ENCODE data around the gene B4GALNT4. TPM values are rescaled to one million over a fixed set of nuclear protein-coding genes. Genes with fewer than 3 reads are reported as not detected.

Gene B4GALNT4
- total and polyA plus RNA-seq, 2 of the 4 experiments (the other 2 are of a cell fraction): 5.2 to 38.6 TPM

GRCh38 chr11:330694-331357 is 38.5 kb upstream of the B4GALNT4 start:
- no peak overlapping the region for H2AK9ac ChIP-seq (replicated peaks; ENCODE audit: low read depth, low read length, poor library complexity)
- H3K9me1 ChIP-seq (ENCODE audit: insufficient read depth, low read length): no peaks in the 10 kb centered on the region
- POLR2A ChIA-PET (ENCODE audit: unreplicated experiment): no interaction called here
- H4K5ac ChIP-seq (ENCODE audit: low read depth, low read length): no peak overlapping the region
- H4K8ac ChIP-seq (ENCODE audit: low read depth in 2 of 2, low read length in 2 of 2): no peak overlapping the region
- H2BK5ac ChIP-seq (ENCODE audit: low read depth, low read length, poor library complexity, severe bottlenecking): no peak overlapping the region
- CTCF ChIA-PET: no interaction called here
- ATAC-seq (ENCODE audit: low read depth) (no peak), DNase-seq (no peak)
- no peak overlapping the region for H3K18ac ChIP-seq (ENCODE audit: low read depth, low read length)
- H2BK15ac ChIP-seq (ENCODE audit: low read depth, low read length): no peak overlapping the region
- dilution Hi-C loops (cut with HindIII; ENCODE audit: low sequenced_read_pairs, unreplicated experiment): no loop called here
- H3K79me1 ChIP-seq (ENCODE audit: low read depth in 1 of 2, low read length in 2 of 2): no peaks in the 10 kb centered on the region
- no peak overlapping the region for H3K4me2 ChIP-seq (ENCODE audit: low read depth, low read length)
- no peak overlapping the region for H3K23ac ChIP-seq (ENCODE audit: low read depth, low read length)
- no peak overlapping the region for H3K4ac ChIP-seq (ENCODE audit: low read depth, low read length)
- H3K27me3 ChIP-seq (ENCODE audit: control insufficient read depth, insufficient read depth, low read length): no peaks in the 10 kb centered on the region
- no peak overlapping the region for H4K91ac ChIP-seq (ENCODE audit: insufficient read depth, low read depth, low read length)
- no peak overlapping the region for H2AK5ac ChIP-seq (ENCODE audit: low read depth, low read length)
- no peak overlapping the region for H2BK20ac ChIP-seq (ENCODE audit: low read depth, low read length)
- H3K56ac ChIP-seq (ENCODE audit: extremely low read depth, insufficient read depth, low read length): no peak overlapping the region
- H3K36me3 ChIP-seq (ENCODE audit: control insufficient read depth, insufficient read depth, low read length): no peaks in the 10 kb centered on the region
- no peak overlapping the region for H3K9ac ChIP-seq (ENCODE audit: low read depth, low read length)
- BruUV-seq (replicated peaks): no TSS peak
- WGBS, 2 experiments (ENCODE audit: extremely low coverage in 2 of 2, insufficient read length in 1 of 2): 95% methylated on average over 11 of the region's 34 CpGs; no CpG with 5 or more reads in 1 of the 2 experiments
- no peaks in the 10 kb centered on the region for H4K20me1 ChIP-seq (ENCODE audit: insufficient read depth, low read length)
- peaks cover 11% of the 10 kb centered on the region for H3K4me1 ChIP-seq (ENCODE audit: control insufficient read depth, insufficient read depth, low read length)
- in situ Hi-C loops (cut with MboI; ENCODE audit: low sequenced_read_pairs): no loop called here
- intact Hi-C loops (cut with micrococcal nuclease): no loop called here
- no peak for TF ChIP-seq RAD21 (IDR thresholded peaks at IDR 0.05; ENCODE audit: low read length)
- TF ChIP-seq ELK1 (IDR thresholded peaks at IDR 0.05; ENCODE audit: borderline replicate concordance, low read depth, low read length): no peak
- H3K4me3 ChIP-seq (ENCODE audit: insufficient read depth, low read depth, low read length): no peak overlapping the region
- no peak overlapping the region for H3K14ac ChIP-seq (replicated peaks; ENCODE audit: low read depth, low read length)
- H2AFZ ChIP-seq (replicated peaks; ENCODE audit: low read length, poor library complexity): peak overlapping the region; percentile 16
- no peaks in the 10 kb centered on the region for H3K9me3 ChIP-seq (ENCODE audit: control insufficient read depth, insufficient read depth, low read length)
- no peak overlapping the region for H3K27ac ChIP-seq (ENCODE audit: insufficient read depth, low read length)
- H2BK120ac ChIP-seq (ENCODE audit: low read depth, low read length): no peak overlapping the region
